DOHH2 (cell line): Measurements from ENCODE around the gene PPM1M.

ENCODE experiments used
- EZH2phosphoT487 ChIP-seq: fragments of 200-600 bp; sonication (generic); IDR thresholded peaks from 2 replicates; pipeline ENCODE4 v1.6.1; 2017; ENCODE audit warnings: borderline replicate concordance, mild to moderate bottlenecking, antibody characterized with exemption, low read length, moderate library complexity, mixed read lengths
- TF ChIP-seq, protein P1 (sequence below): fragments of 200-600 bp; sonication (generic); IDR thresholded peaks from one replicate; pipeline ENCODE4 v1.5.1; 2014; ENCODE audit warnings: antibody characterized with exemption, mild to moderate bottlenecking, low read depth, low read length; ENCODE audit not compliant: poor library complexity, severe bottlenecking

DNA sequence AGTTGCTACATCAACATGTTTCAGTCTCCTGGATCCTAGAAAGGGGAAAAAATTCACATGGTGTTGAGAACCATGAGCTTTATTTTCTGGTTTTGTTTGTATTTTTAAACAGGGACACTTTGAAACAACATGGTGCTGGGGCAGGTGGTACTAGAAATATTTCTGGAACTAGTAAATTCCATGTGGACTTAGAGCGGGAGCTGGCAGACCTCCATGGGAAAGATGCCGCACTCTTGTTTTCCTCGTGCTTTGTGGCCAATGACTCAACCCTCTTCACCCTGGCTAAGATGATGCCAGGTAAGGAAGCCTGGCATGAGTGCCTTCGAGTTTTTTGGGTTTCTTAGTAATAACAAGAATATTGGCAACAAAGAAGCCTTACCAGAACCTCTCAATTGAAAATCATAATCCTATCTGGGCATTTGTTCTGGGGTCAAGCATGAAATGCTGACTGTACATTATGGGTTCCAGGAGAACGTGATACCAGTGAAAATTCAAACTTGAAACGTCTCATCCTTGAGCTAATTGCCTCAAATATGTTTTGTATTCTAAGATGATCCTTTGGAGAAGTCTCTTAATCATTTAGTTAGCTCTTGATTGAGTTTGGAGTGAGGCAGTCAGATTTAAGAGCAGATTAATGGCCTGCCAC is 39.7 kb upstream of the PPM1M start:
- TF ChIP-seq, protein P1, sequence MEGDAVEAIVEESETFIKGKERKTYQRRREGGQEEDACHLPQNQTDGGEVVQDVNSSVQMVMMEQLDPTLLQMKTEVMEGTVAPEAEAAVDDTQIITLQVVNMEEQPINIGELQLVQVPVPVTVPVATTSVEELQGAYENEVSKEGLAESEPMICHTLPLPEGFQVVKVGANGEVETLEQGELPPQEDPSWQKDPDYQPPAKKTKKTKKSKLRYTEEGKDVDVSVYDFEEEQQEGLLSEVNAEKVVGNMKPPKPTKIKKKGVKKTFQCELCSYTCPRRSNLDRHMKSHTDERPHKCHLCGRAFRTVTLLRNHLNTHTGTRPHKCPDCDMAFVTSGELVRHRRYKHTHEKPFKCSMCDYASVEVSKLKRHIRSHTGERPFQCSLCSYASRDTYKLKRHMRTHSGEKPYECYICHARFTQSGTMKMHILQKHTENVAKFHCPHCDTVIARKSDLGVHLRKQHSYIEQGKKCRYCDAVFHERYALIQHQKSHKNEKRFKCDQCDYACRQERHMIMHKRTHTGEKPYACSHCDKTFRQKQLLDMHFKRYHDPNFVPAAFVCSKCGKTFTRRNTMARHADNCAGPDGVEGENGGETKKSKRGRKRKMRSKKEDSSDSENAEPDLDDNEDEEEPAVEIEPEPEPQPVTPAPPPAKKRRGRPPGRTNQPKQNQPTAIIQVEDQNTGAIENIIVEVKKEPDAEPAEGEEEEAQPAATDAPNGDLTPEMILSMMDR, result no peak
- TF ChIP-seq EZH2phosphoT487, result no peak
